Astrocyte (in vitro differentiated cells and primary cell): Measurements from ENCODE around the gene ATXN1. TPM values are rescaled to one million over a fixed set of nuclear protein-coding genes. Genes with fewer than 3 reads are reported as not detected.

Source experiments
- DNase-seq: peaks from one replicate; pipeline ENCODE4 v3.0.0-alpha.2; 2010; ENCODE audit warnings: low read depth
- FAIRE-seq: peaks from 2 replicates; lab custom pipeline; 2011; peaks lifted over from hg19 to GRCh38; lab: Jason Lieb, UNC
- H2AFZ ChIP-seq: 2 replicates; pipeline ENCODE4 v1.6.0; 2012; ENCODE audit warnings: low read depth, low read length, inconsistent platforms
- H3K27ac ChIP-seq: 2 replicates; pipeline ENCODE4 v1.5.1; 2011; ENCODE audit warnings: low read depth, low read length, inconsistent platforms
- H3K27me3 ChIP-seq: 2 replicates; pipeline ENCODE4 v1.6.0; 2011; ENCODE audit warnings: low read length, inconsistent platforms; ENCODE audit not compliant: insufficient read depth
- H3K36me3 ChIP-seq: 2 replicates; pipeline ENCODE4 v1.5.1; 2011; ENCODE audit warnings: low read length, inconsistent platforms; ENCODE audit not compliant: insufficient read depth
- H3K4me1 ChIP-seq: 2 replicates; pipeline ENCODE4 v1.5.1; 2011; ENCODE audit warnings: low read length, inconsistent platforms; ENCODE audit not compliant: insufficient read depth
- H3K4me2 ChIP-seq: 2 replicates; pipeline ENCODE4 v1.6.0; 2012; ENCODE audit warnings: low read length, inconsistent platforms
- H3K4me3 ChIP-seq: 2 replicates; pipeline ENCODE4 v1.5.1; 2011; ENCODE audit warnings: low read depth, mild to moderate bottlenecking, low read length, inconsistent platforms; ENCODE audit not compliant: insufficient read depth
- H3K79me2 ChIP-seq: 2 replicates; pipeline ENCODE4 v1.6.0; 2012; ENCODE audit warnings: mild to moderate bottlenecking, low read length, inconsistent platforms; ENCODE audit not compliant: insufficient read depth
- H3K9ac ChIP-seq: 2 replicates; pipeline ENCODE4 v1.6.0; 2012; ENCODE audit warnings: mild to moderate bottlenecking, low read length, inconsistent platforms
- H3K9me3 ChIP-seq: 2 replicates; pipeline ENCODE4 v1.5.1; 2012; ENCODE audit warnings: low read depth, mild to moderate bottlenecking, low read length, inconsistent platforms; ENCODE audit not compliant: insufficient read depth
- H4K20me1 ChIP-seq: 2 replicates; pipeline ENCODE4 v1.6.0; 2012; ENCODE audit warnings: low read length, inconsistent platforms; ENCODE audit not compliant: insufficient read depth
- H3K27ac Mint-ChIP-seq: one replicate; pipeline ENCODE4 v1.8.0; 2021; ENCODE audit warnings: mild to moderate bottlenecking, mixed read lengths; ENCODE audit not compliant: unreplicated experiment
- H3K27me3 Mint-ChIP-seq: one replicate; pipeline ENCODE4 v1.8.0; 2021; ENCODE audit warnings: low read depth, mixed read lengths; ENCODE audit not compliant: unreplicated experiment
- H3K36me3 Mint-ChIP-seq: one replicate; pipeline ENCODE4 v1.8.0; 2021; ENCODE audit warnings: low read depth, mixed read lengths; ENCODE audit not compliant: unreplicated experiment
- H3K4me1 Mint-ChIP-seq: one replicate; pipeline ENCODE4 v1.8.0; 2021; ENCODE audit warnings: low read depth, mixed read lengths; ENCODE audit not compliant: unreplicated experiment
- H3K4me3 Mint-ChIP-seq: one replicate; pipeline ENCODE4 v1.8.0; 2021; ENCODE audit warnings: mild to moderate bottlenecking, moderate library complexity, mixed read lengths; ENCODE audit not compliant: unreplicated experiment
- H3K9me3 Mint-ChIP-seq: one replicate; pipeline ENCODE4 v1.8.0; 2021; ENCODE audit warnings: mild to moderate bottlenecking, mixed read lengths; ENCODE audit not compliant: unreplicated experiment
- CTCF ChIP-seq: IDR thresholded peaks from 2 replicates; pipeline ENCODE4 v1.5.1; 2011; ENCODE audit warnings: low read depth, mild to moderate bottlenecking, inconsistent platforms, low read length, moderate library complexity; ENCODE audit not compliant: insufficient read depth
- EZH2 ChIP-seq: IDR thresholded peaks from 2 replicates; pipeline ENCODE4 v1.6.1; 2012; ENCODE audit warnings: mild to moderate bottlenecking, low read length, inconsistent platforms; ENCODE audit not compliant: insufficient read depth
- total RNA-seq: library from RNA; stranded (reverse); gene quantifications from 2 replicates; pipeline ENCODE4 v1.2.1, GENCODE V29; 2021

The ATXN1 gene
- total RNA-seq, 1 donor from 2014 or later: 70.9 TPM

- FAIRE-seq (no peak), DNase-seq (no peak)
- peaks cover 21% of the 10 kb centered on the region for H3K4me1 ChIP-seq
- no peaks in the 10 kb centered on the region for H3K9me3 ChIP-seq
- no peaks in the 10 kb centered on the region for H3K27me3 ChIP-seq
- H3K79me2 ChIP-seq: peaks cover 59% of the 10 kb centered on the region
- no peak overlapping the region for H3K27ac ChIP-seq
- Mint-ChIP-seq H3K27ac (peak overlapping the region; percentile 14), H3K9me3 (peaks cover 2% of the 10 kb centered on the region), H3K27me3 (no peaks in the 10 kb centered on the region), H3K36me3 (peaks cover 5% of the 10 kb centered on the region), H3K4me3 (no peak overlapping the region), H3K4me1 (peaks cover 36% of the 10 kb centered on the region)
- no peak for TF ChIP-seq EZH2
- no peak for TF ChIP-seq CTCF
- H4K20me1 ChIP-seq: peaks cover 9% of the 10 kb centered on the region
- no peak overlapping the region for H3K9ac ChIP-seq
- no peaks in the 10 kb centered on the region for H3K36me3 ChIP-seq
- H3K4me3 ChIP-seq: no peak overlapping the region
- no peak overlapping the region for H2AFZ ChIP-seq
- H3K4me2 ChIP-seq: no peak overlapping the region
Measured at GRCh38 chr6:16667509-16667908, 93.8 kb downstream of the ATXN1 start.

- Histone ChIP-seq H3K4me1 (peaks cover 21% of the 10 kb centered on the region), H3K9me3 (peaks cover 5% of the 10 kb centered on the region), H3K9ac (no peak overlapping the region), H2AFZ (no peak overlapping the region), H3K36me3 (peaks cover 2% of the 10 kb centered on the region), H3K27ac (no peak overlapping the region), H4K20me1 (peaks cover 14% of the 10 kb centered on the region), H3K4me2 (no peak overlapping the region), H3K79me2 (peaks cover 51% of the 10 kb centered on the region), H3K27me3 (no peaks in the 10 kb centered on the region), H3K4me3 (no peak overlapping the region)
- no peak overlapping the region for H3K27ac Mint-ChIP-seq
- peaks cover 14% of the 10 kb centered on the region for H3K36me3 Mint-ChIP-seq
- FAIRE-seq: no peak
- H3K9me3 Mint-ChIP-seq: peaks cover 6% of the 10 kb centered on the region
- H3K4me1 Mint-ChIP-seq: peaks cover 30% of the 10 kb centered on the region
- TF ChIP-seq EZH2 (no peak), CTCF (no peak)
- H3K4me3 Mint-ChIP-seq: no peak overlapping the region
- no peaks in the 10 kb centered on the region for H3K27me3 Mint-ChIP-seq
- DNase-seq: no peak
Measured at GRCh38 chr6:16665992-16666391, 95.3 kb downstream of the ATXN1 start.

- peaks cover 5% of the 10 kb centered on the region for H3K9me3 ChIP-seq
- H3K36me3 ChIP-seq: peaks cover 2% of the 10 kb centered on the region
- Mint-ChIP-seq H3K36me3 (peaks cover 14% of the 10 kb centered on the region), H3K9me3 (peaks cover 6% of the 10 kb centered on the region), H3K4me3 (no peak overlapping the region), H3K4me1 (peaks cover 25% of the 10 kb centered on the region), H3K27me3 (no peaks in the 10 kb centered on the region), H3K27ac (no peak overlapping the region)
- H2AFZ ChIP-seq: no peak overlapping the region
- H3K4me2 ChIP-seq: no peak overlapping the region
- H4K20me1 ChIP-seq: peaks cover 14% of the 10 kb centered on the region
- TF ChIP-seq EZH2: no peak
- TF ChIP-seq CTCF: no peak
- no peak overlapping the region for H3K4me3 ChIP-seq
- peaks cover 15% of the 10 kb centered on the region for H3K4me1 ChIP-seq
- H3K27ac ChIP-seq: no peak overlapping the region
- peaks cover 44% of the 10 kb centered on the region for H3K79me2 ChIP-seq
- no peak for FAIRE-seq
- no peak overlapping the region for H3K9ac ChIP-seq
- no peaks in the 10 kb centered on the region for H3K27me3 ChIP-seq
- DNase-seq: no peak
Measured at GRCh38 chr6:16665182-16665581, 96.1 kb downstream of the ATXN1 start.
